Measurements from ENCODE around the gene OXCT1. TPM values are rescaled to one million over a fixed set of nuclear protein-coding genes. Genes with fewer than 3 reads are reported as not detected.

Gene OXCT1
- total and polyA plus RNA-seq, 2 of the 8 experiments (the other 6 are each of a cell fraction or from before 2014, with no cell fraction given), result 10.1 to 28.2 TPM

GRCh38 chr5:41883936-41884335, 13.7 kb upstream of the OXCT1 start:
- Histone ChIP-seq H3K79me1 (ENCODE audit: low read depth, low read length) (no peaks in the 10 kb centered on the region), H4K5ac (ENCODE audit: insufficient read length, low read depth, low read length) (no peak overlapping the region), H2BK5ac (ENCODE audit: low read depth, low read length) (no peak overlapping the region), H4K8ac (ENCODE audit: extremely low read depth, insufficient read depth, low read length) (no peak overlapping the region), H3K27ac (ENCODE audit: low read depth, low read length) (no peak overlapping the region), H3K56ac (replicated peaks; ENCODE audit: insufficient read length, low read depth, low read length) (no peak overlapping the region), H3K9me3 (ENCODE audit: insufficient read depth in 2 of 2, low read depth in 1 of 2, low read length in 1 of 2) (0 out of 4 replicates have a peak, but pooled peaks cover 2 to 7% of the 10 kb centered on the region in 2 experiments), H3K4ac (replicated peaks; ENCODE audit: insufficient read length, low read depth, low read length) (no peak overlapping the region), H3K4me2 (ENCODE audit: insufficient read depth in 1 of 2, low read depth in 2 of 2, low read length in 2 of 2) (no peak overlapping the region), H3K27me3 (replicated peaks in 1 of 4; ENCODE audit: control insufficient read depth in 3 of 4, extremely low read depth in 1 of 4, insufficient read depth in 3 of 4, low read length in 3 of 4) (no peaks in the 10 kb centered on the region), H2BK12ac (ENCODE audit: low read depth, low read length) (no peak overlapping the region), H3K79me2 (ENCODE audit: control insufficient read depth in 1 of 2, insufficient read depth in 2 of 2, low read length in 2 of 2) (no peaks in the 10 kb centered on the region), H4K91ac (replicated peaks; ENCODE audit: insufficient read length, low read length) (no peak overlapping the region), H3K36me3 (ENCODE audit: control insufficient read depth in 2 of 4, insufficient read depth in 4 of 4, low read length in 3 of 4) (no peaks in the 10 kb centered on the region), H3K23me2 (ENCODE audit: low read depth, low read length) (no peaks in the 10 kb centered on the region), H2AK5ac (ENCODE audit: low read depth, low read length) (no peak overlapping the region), H3K4me1 (replicated peaks in 1 of 4; ENCODE audit: control insufficient read depth in 3 of 4, insufficient read depth in 4 of 4, low read length in 3 of 4) (no peaks in the 10 kb centered on the region), H3K4me3 (ENCODE audit: extremely low read depth in 1 of 4, insufficient read depth in 2 of 4, low read depth in 3 of 4, low read length in 4 of 4) (no peak overlapping the region), H3K14ac (ENCODE audit: insufficient read length) (no peak overlapping the region), H3K23ac (ENCODE audit: insufficient read length) (no peak overlapping the region), H3K18ac (ENCODE audit: extremely low read depth, low read length) (no peak overlapping the region), H2BK120ac (replicated peaks; ENCODE audit: low read depth, low read length) (no peak overlapping the region), H2AFZ (ENCODE audit: low read length) (no peak overlapping the region), H4K20me1 (replicated peaks in 1 of 2; ENCODE audit: control insufficient read depth in 1 of 2, insufficient read depth in 2 of 2, low read length in 2 of 2) (no peaks in the 10 kb centered on the region), H2BK20ac (ENCODE audit: low read length) (no peak overlapping the region), H3K9ac (replicated peaks in 1 of 4; ENCODE audit: extremely low read depth in 1 of 4, low read depth in 3 of 4, low read length in 3 of 4) (no peak overlapping the region), H2BK15ac (ENCODE audit: low read length) (no peak overlapping the region)
- ChIA-PET CTCF (ENCODE audit: partially characterized antibody) (interaction anchor here (0.6 kb wide), 1 partner anchor 808 kb away, joined by 3 read pairs; no protein-coding TSS in a partner anchor), POLR2A (ENCODE audit: partially characterized antibody) (no interaction called here)
- FAIRE-seq, result no peak
- 88% methylated on average over 2 of the region's 2 CpGs; no CpG with 5 or more reads in 1 of the 2 experiments for WGBS, 2 experiments (ENCODE audit: extremely low coverage in 1 of 2, insufficient coverage in 1 of 2, insufficient read length in 1 of 2, insufficient replicate concordance in 2 of 2, low coverage in 1 of 2, low lambda C conversion rate in 2 of 2, missing lambda C conversion rate in 1 of 2)
- no peak for DNase-seq (ENCODE audit: low read depth in 1 of 2, low spot score in 2 of 2)
- TF ChIP-seq YY1 (IDR thresholded peaks at IDR 0.05; ENCODE audit: low read depth, low read length), result no peak
- TF ChIP-seq EP300 (IDR thresholded peaks at IDR 0.05; ENCODE audit: borderline replicate concordance in 1 of 2, low read depth in 2 of 2, low read length in 2 of 2), result no peak
- no peak for TF ChIP-seq HDAC2 (IDR thresholded peaks at IDR 0.05; ENCODE audit: borderline replicate concordance in 1 of 2, low read depth in 2 of 2, low read length in 2 of 2)
- no peak for TF ChIP-seq SP4 (IDR thresholded peaks at IDR 0.05; ENCODE audit: low read length)
- TF ChIP-seq GABPA (IDR thresholded peaks at IDR 0.05; ENCODE audit: borderline replicate concordance, insufficient read depth, low read length), result no peak
- no peak for TF ChIP-seq CTCF (IDR thresholded peaks at IDR 0.05; ENCODE audit: control extremely low read depth in 1 of 3, insufficient read depth in 1 of 3, low read depth in 1 of 3, low read length in 3 of 3)
- no peak for TF ChIP-seq RXRA (IDR thresholded peaks at IDR 0.05; ENCODE audit: insufficient read depth, low read depth, low read length)
- TF ChIP-seq CHD1 (IDR thresholded peaks at IDR 0.05; ENCODE audit: low read depth, low read length), result no peak
- no peak for TF ChIP-seq MAX (IDR thresholded peaks at IDR 0.05)
- TF ChIP-seq ATF3 (IDR thresholded peaks at IDR 0.05; ENCODE audit: insufficient read depth, low read depth, low read length), result no peak
- TF ChIP-seq CEBPB (IDR thresholded peaks at IDR 0.05; ENCODE audit: low read depth, low read length), result no peak

Measured in H1 (cell line).